Hepatocyte (in vitro differentiated cells): ENCODE data around the gene JAKMIP1.

Source experiments
- EZH2 ChIP-seq: fragments of 200-600 bp; sonication (generic); IDR thresholded peaks from 2 replicates; pipeline ENCODE4 v1.6.1; 2016; ENCODE audit warnings: antibody characterized with exemption, mild to moderate bottlenecking, borderline replicate concordance
- EZH2phosphoT487 ChIP-seq: fragments of 200-600 bp; sonication (generic); IDR thresholded peaks from one replicate; pipeline ENCODE4 v1.6.1; 2018; ENCODE audit warnings: antibody characterized with exemption, mild to moderate bottlenecking, low read depth, moderate library complexity; ENCODE audit not compliant: unreplicated experiment, severe bottlenecking
- TF ChIP-seq, protein P1 (sequence below): fragments of 200-600 bp; sonication (generic); IDR thresholded peaks from 2 replicates; pipeline ENCODE4 v1.5.1; 2016; ENCODE audit warnings: antibody characterized with exemption, mild to moderate bottlenecking; ENCODE audit not compliant: poor library complexity

DNA sequence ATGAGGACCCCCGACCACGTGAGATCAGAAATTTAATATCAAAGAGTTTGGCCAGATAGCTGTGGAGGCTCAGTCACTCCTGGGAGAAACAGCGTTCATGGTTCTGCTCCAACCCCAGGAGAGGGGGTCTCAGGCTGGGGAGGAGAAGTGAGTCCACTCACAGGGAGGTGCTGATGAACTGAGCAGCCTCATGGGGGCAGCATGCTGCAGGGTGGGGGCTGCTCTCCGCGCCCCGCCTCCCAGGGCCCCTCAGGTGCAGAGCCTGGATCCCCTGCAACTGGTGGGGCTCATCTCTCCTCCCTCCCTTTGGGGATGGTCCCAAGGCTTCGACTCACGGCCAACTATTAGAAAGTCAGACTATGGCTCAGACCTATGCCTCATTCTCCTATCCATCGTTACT is 155.5 kb downstream of the JAKMIP1 start:
- TF ChIP-seq, protein P1, sequence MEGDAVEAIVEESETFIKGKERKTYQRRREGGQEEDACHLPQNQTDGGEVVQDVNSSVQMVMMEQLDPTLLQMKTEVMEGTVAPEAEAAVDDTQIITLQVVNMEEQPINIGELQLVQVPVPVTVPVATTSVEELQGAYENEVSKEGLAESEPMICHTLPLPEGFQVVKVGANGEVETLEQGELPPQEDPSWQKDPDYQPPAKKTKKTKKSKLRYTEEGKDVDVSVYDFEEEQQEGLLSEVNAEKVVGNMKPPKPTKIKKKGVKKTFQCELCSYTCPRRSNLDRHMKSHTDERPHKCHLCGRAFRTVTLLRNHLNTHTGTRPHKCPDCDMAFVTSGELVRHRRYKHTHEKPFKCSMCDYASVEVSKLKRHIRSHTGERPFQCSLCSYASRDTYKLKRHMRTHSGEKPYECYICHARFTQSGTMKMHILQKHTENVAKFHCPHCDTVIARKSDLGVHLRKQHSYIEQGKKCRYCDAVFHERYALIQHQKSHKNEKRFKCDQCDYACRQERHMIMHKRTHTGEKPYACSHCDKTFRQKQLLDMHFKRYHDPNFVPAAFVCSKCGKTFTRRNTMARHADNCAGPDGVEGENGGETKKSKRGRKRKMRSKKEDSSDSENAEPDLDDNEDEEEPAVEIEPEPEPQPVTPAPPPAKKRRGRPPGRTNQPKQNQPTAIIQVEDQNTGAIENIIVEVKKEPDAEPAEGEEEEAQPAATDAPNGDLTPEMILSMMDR = no peak
- TF ChIP-seq EZH2 (no peak), EZH2phosphoT487 (no peak)
